ENCODE measurements around the gene PDGFA.

Gene PDGFA

GRCh38 chr7:471191-471865, 48.3 kb downstream of the PDGFA start:
- no peak for DNase-seq

- DNase-seq, result no peak
These were observed 50.1 kb downstream of the PDGFA start for GRCh38 chr7:469563-469961.

GRCh38 chr7:468681-469562, 50.7 kb downstream of the PDGFA start:
- no peak for DNase-seq

GRCh38 chr7:467856-468545, 51.6 kb downstream of the PDGFA start:
- no peak for DNase-seq

GRCh38 chr7:467393-467828, 52.2 kb downstream of the PDGFA start:
- no peak for DNase-seq

GRCh38 chr7:466465-467191, 53.0 kb downstream of the PDGFA start:
- no peak for DNase-seq

GRCh38 chr7:465710-466400, 53.8 kb downstream of the PDGFA start:
- DNase-seq, result no peak

GRCh38 chr7:464454-465401, 54.9 kb downstream of the PDGFA start:
- no peak for DNase-seq

- no peak for DNase-seq
These were observed 55.7 kb downstream of the PDGFA start for GRCh38 chr7:463817-464453.

- no peak for DNase-seq
These were observed 56.3 kb downstream of the PDGFA start for GRCh38 chr7:463362-463781.

GRCh38 chr7:462173-463103, 57.2 kb downstream of the PDGFA start:
- no peak for DNase-seq

- no peak for DNase-seq
These were observed 58.0 kb downstream of the PDGFA start for GRCh38 chr7:461453-462172.

- DNase-seq, result no peak
These were observed 58.6 kb downstream of the PDGFA start for GRCh38 chr7:461117-461452.

GRCh38 chr7:460374-461116, 59.1 kb downstream of the PDGFA start:
- DNase-seq, result no peak

GRCh38 chr7:459584-460373, 59.9 kb downstream of the PDGFA start:
- no peak for DNase-seq

GRCh38 chr7:458511-459245, 61.0 kb downstream of the PDGFA start:
- DNase-seq, result no peak

All from CD4-positive, alpha-beta T cell treated with Interleukin-6 for 4 hours (primary cell).